Fibroblast of mammary gland (primary cell): ENCODE data around the gene RAB40C.

Experiments
- DNase-seq: peaks from one replicate; pipeline ENCODE4 v3.0.0-alpha.2; 2010; ENCODE audit warnings: low read depth
- H3K4me3 ChIP-seq: 2 replicates; pipeline ENCODE4 v1.5.1; 2011; ENCODE audit warnings: low read depth, mild to moderate bottlenecking, low read length, moderate library complexity; ENCODE audit not compliant: control insufficient read depth
- TF ChIP-seq, protein P1 (sequence below): conservative IDR thresholded peaks from 2 replicates; pipeline ENCODE4 v1.5.1; 2011; ENCODE audit warnings: low read depth, low read length, inconsistent platforms; ENCODE audit not compliant: control insufficient read depth, insufficient read depth

The RAB40C gene

DNA sequence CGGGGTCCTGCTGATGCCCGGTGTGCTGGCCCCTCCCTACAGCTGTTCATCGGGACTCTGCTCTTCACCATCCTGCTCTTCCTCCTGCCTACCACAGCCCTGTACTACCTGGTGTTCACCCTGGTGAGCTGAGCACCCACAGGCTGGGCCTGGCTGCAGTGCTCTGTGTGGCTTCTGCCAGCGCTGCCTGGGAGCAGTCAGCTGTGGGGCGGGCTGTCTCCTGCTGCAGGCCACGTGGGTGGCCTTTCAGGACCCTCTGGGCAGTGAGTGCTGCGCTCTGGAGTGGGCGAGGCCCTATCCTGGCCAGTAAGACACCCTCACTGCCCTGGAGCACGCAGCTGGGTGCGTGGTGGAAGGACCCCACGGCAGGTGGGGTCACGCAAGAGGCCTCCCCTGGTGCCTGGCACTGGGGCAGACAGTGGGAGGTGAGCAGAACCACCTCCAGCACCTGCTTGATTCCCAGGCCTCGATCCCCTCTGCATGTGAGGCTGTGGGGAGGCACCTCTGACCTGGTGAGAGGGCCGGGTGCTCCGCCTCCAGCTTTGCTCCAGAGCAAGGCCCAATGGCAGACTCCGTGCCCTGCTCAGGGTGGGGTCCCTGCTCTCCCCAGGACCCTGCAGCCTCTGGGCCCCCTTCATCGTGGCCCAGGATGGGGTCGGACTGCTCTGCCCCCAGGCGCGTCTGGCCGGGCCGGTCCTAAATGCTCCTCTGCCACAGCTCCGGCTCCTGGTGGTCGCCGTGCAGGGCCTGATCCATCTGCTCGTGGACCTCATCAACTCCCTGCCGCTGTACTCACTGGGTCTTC is 9.5 kb upstream of the RAB40C start:
- DNase-seq, result no peak
- TF ChIP-seq, protein P1, sequence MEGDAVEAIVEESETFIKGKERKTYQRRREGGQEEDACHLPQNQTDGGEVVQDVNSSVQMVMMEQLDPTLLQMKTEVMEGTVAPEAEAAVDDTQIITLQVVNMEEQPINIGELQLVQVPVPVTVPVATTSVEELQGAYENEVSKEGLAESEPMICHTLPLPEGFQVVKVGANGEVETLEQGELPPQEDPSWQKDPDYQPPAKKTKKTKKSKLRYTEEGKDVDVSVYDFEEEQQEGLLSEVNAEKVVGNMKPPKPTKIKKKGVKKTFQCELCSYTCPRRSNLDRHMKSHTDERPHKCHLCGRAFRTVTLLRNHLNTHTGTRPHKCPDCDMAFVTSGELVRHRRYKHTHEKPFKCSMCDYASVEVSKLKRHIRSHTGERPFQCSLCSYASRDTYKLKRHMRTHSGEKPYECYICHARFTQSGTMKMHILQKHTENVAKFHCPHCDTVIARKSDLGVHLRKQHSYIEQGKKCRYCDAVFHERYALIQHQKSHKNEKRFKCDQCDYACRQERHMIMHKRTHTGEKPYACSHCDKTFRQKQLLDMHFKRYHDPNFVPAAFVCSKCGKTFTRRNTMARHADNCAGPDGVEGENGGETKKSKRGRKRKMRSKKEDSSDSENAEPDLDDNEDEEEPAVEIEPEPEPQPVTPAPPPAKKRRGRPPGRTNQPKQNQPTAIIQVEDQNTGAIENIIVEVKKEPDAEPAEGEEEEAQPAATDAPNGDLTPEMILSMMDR, result no peak
- no peak overlapping the region for H3K4me3 ChIP-seq

- DNase-seq, result no peak
- no peak overlapping the region for H3K4me3 ChIP-seq
- TF ChIP-seq, protein P1, result no peak
These were observed 8.8 kb upstream of the RAB40C start for GRCh38 chr16:580946-581498.

DNA sequence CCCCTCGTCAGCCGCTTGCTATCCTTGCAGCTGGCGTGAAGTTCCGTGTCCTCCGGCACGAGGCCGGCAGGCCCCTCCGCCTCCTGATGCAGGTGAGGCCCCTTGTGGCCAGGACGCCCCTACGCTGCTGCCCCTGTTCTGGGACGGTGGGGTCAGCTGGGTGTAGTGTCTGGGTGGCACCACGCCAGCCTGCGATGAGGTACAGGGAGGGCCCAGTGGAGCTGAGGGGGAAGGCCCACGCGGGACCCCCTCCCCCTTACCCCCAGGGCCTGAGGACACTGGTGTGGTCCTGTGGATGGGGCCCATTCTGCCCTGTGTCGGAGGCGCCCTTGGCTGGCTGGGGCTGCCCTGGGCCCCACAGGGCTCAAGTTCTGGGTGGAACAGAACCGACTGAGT is 7.7 kb upstream of the RAB40C start:
- H3K4me3 ChIP-seq, result no peak overlapping the region
- no peak for DNase-seq
- TF ChIP-seq, protein P1, result no peak

DNA sequence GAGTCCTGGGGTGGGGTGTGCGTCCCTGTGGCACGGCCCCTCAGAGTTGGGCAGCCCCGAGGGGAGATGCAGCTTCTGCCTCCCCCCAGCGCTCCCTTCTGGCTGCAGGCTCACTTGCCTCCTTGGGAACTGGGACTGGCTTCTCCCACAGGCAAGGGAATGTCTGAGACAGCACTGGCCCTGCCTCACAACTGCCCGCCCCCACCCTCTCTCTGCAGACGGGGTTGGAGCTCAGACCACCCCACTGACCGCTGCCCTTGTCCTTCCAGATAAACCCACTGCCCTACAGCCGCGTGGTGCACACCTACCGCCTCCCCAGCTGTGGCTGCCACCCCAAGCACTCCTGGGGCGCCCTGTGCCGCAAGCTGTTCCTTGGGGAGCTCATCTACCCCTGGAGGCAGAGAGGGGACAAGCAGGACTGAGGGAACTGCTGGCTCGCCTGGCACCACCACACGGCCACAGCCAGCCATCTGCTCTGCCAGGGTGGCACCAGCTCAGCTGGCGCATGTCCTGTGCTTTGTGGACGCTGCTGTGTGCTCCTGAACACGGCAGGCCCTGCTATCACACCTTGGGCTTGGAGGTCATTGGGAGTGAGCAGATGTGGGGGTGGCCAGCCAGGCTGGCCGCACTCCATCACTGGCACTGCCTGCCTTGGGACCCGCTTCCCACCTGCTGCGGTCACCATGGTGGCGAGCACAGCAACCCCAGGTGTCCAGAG is 7.1 kb upstream of the RAB40C start:
- H3K4me3 ChIP-seq, result no peak overlapping the region
- DNase-seq, result no peak
- TF ChIP-seq, protein P1, result no peak

- H3K4me3 ChIP-seq, result no peak overlapping the region
- DNase-seq, result no peak
- TF ChIP-seq, protein P1, result no peak
These were observed 6.4 kb upstream of the RAB40C start for GRCh38 chr16:583470-583814.

GRCh38 chr16:583815-584591 is 5.9 kb upstream of the RAB40C start:
- TF ChIP-seq, protein P1, result no peak
- DNase-seq, result no peak
- H3K4me3 ChIP-seq, result no peak overlapping the region
